ENCODE results near the gene VSIG2.

Gene VSIG2

GRCh38 chr11:124736736-124737135 lies 15.3 kb downstream of the VSIG2 start:
- TF ChIP-seq, protein P1, sequence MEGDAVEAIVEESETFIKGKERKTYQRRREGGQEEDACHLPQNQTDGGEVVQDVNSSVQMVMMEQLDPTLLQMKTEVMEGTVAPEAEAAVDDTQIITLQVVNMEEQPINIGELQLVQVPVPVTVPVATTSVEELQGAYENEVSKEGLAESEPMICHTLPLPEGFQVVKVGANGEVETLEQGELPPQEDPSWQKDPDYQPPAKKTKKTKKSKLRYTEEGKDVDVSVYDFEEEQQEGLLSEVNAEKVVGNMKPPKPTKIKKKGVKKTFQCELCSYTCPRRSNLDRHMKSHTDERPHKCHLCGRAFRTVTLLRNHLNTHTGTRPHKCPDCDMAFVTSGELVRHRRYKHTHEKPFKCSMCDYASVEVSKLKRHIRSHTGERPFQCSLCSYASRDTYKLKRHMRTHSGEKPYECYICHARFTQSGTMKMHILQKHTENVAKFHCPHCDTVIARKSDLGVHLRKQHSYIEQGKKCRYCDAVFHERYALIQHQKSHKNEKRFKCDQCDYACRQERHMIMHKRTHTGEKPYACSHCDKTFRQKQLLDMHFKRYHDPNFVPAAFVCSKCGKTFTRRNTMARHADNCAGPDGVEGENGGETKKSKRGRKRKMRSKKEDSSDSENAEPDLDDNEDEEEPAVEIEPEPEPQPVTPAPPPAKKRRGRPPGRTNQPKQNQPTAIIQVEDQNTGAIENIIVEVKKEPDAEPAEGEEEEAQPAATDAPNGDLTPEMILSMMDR (IDR thresholded peaks at IDR 0.05; ENCODE audit: insufficient read depth, low read depth, low read length, missing control alignments) = no peak
- no peak overlapping the region for H3K4me3 ChIP-seq (ENCODE audit: low read length)
- DNase-seq (ENCODE audit: low read depth) = no peak

GRCh38 chr11:124732230-124732629 lies 19.8 kb downstream of the VSIG2 start:
- no peak for DNase-seq (ENCODE audit: low read depth)
- H3K4me3 ChIP-seq (ENCODE audit: low read length) = no peak overlapping the region
- TF ChIP-seq, protein P1 (IDR thresholded peaks at IDR 0.05; ENCODE audit: insufficient read depth, low read depth, low read length, missing control alignments) = no peak

GRCh38 chr11:124729571-124729970 lies 22.5 kb downstream of the VSIG2 start:
- no peak for DNase-seq (ENCODE audit: low read depth)
- TF ChIP-seq, protein P1 (IDR thresholded peaks at IDR 0.05; ENCODE audit: insufficient read depth, low read depth, low read length, missing control alignments) = no peak
- no peak overlapping the region for H3K4me3 ChIP-seq (ENCODE audit: low read length)

- no peak for DNase-seq (ENCODE audit: low read depth)
- TF ChIP-seq, protein P1 (IDR thresholded peaks at IDR 0.05; ENCODE audit: insufficient read depth, low read depth, low read length, missing control alignments) = no peak
- no peak overlapping the region for H3K4me3 ChIP-seq (ENCODE audit: low read length)
These were observed 23.9 kb downstream of the VSIG2 start for GRCh38 chr11:124728134-124728533.

DNA sequence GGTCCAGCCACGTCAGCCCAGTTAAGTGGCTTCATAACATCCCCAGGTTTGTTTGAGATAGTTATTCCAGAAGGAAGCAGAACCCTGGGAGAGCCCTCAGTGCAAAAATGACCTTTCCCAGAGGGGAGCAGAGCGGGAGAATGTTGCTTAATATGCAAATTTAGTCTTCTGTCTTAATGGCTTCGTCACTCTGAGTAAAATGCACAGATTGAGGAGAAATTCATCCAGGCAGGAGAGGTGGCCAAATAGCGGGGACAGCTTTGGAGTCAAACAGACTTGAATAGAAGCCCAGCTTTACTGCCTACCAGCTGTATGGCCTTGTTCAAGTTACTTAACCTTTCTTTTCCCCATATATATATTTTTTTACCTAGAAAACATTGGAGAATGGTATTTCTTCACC lies 24.6 kb downstream of the VSIG2 start:
- DNase-seq (ENCODE audit: low read depth) = no peak

GRCh38 chr11:124725719-124726105 lies 26.3 kb downstream of the VSIG2 start:
- no peak overlapping the region for H3K4me3 ChIP-seq (ENCODE audit: low read length)
- TF ChIP-seq, protein P1 (IDR thresholded peaks at IDR 0.05; ENCODE audit: insufficient read depth, low read depth, low read length, missing control alignments) = no peak
- peak; percentile 78 for DNase-seq (ENCODE audit: low read depth)

More for the DNA sequence above, 24.6 kb downstream of the VSIG2 start:
- TF ChIP-seq, protein P1 (IDR thresholded peaks at IDR 0.05; ENCODE audit: insufficient read depth, low read depth, low read length, missing control alignments) = no peak
- no peak overlapping the region for H3K4me3 ChIP-seq (ENCODE audit: low read length)

GRCh38 chr11:124724979-124725718 lies 26.9 kb downstream of the VSIG2 start:
- H3K4me3 ChIP-seq (ENCODE audit: low read length) = no peak overlapping the region
- DNase-seq (ENCODE audit: low read depth) = no peak
- TF ChIP-seq, protein P1 (IDR thresholded peaks at IDR 0.05; ENCODE audit: insufficient read depth, low read depth, low read length, missing control alignments) = no peak

All from epithelial cell of esophagus (primary cell).